H9 (cell line): ENCODE data around the gene TBCK. TPM values are rescaled to one million over a fixed set of nuclear protein-coding genes. Genes with fewer than 3 reads are reported as not detected.

Experiments used
- DNase-seq: peaks from one replicate; pipeline ENCODE4 v3.0.0-alpha.2; 2017
- H2AFZ ChIP-seq: one replicate; pipeline ENCODE4 v1.6.1; 2013; ENCODE audit warnings: mild to moderate bottlenecking, low read length, control low read depth, moderate library complexity
- H2AK5ac ChIP-seq: 2 replicates; pipeline ENCODE4 v1.6.1; 2013; ENCODE audit warnings: low read length, control low read depth, mixed read lengths; ENCODE audit not compliant: insufficient read length
- H2BK120ac ChIP-seq: one replicate; pipeline ENCODE4 v1.6.1; 2013; ENCODE audit warnings: low read depth, mild to moderate bottlenecking, low read length, control low read depth, inconsistent platforms; ENCODE audit not compliant: poor library complexity, severe bottlenecking
- H2BK12ac ChIP-seq: 2 replicates; pipeline ENCODE4 v1.6.1; 2013; ENCODE audit warnings: low read length, control low read depth, mixed read lengths, low read depth; ENCODE audit not compliant: insufficient read length
- H2BK15ac ChIP-seq: 2 replicates; pipeline ENCODE4 v1.6.1; 2013; ENCODE audit warnings: low read depth, low read length, control low read depth
- H2BK20ac ChIP-seq: one replicate; pipeline ENCODE4 v1.6.1; 2013; ENCODE audit warnings: low read depth, mild to moderate bottlenecking, low read length, control low read depth, inconsistent platforms; ENCODE audit not compliant: poor library complexity, severe bottlenecking
- H2BK5ac ChIP-seq: 2 replicates; pipeline ENCODE4 v1.6.1; 2013; ENCODE audit warnings: low read length, control low read depth, mixed read lengths; ENCODE audit not compliant: insufficient read length
- H3K14ac ChIP-seq: 2 replicates; pipeline ENCODE4 v1.6.1; 2013; ENCODE audit warnings: low read length, control low read depth; ENCODE audit not compliant: insufficient read depth
- H3K18ac ChIP-seq: 2 replicates; pipeline ENCODE4 v1.6.1; 2013; ENCODE audit warnings: low read depth, mild to moderate bottlenecking, mixed read lengths, low read length, control low read depth; ENCODE audit not compliant: insufficient read length
- H3K23ac ChIP-seq: 2 replicates; pipeline ENCODE4 v1.6.1; 2013; ENCODE audit warnings: low read length, control low read depth, mixed read lengths, low read depth; ENCODE audit not compliant: insufficient read length
- H3K23me2 ChIP-seq: 2 replicates; pipeline ENCODE4 v1.6.1; 2013; ENCODE audit warnings: low read depth, mild to moderate bottlenecking, mixed read lengths, low read length, control low read depth; ENCODE audit not compliant: insufficient read length, poor library complexity, severe bottlenecking
- H3K27ac ChIP-seq: 2 replicates; pipeline ENCODE4 v1.5.1; 2013; ENCODE audit warnings: low read length, control low read depth, mixed read lengths, low read depth; ENCODE audit not compliant: insufficient read length
- H3K27me3 ChIP-seq: 2 replicates; pipeline ENCODE4 v1.6.1; 2013; ENCODE audit warnings: low read length, control low read depth, inconsistent platforms; ENCODE audit not compliant: insufficient read depth
- H3K4ac ChIP-seq: 2 replicates; pipeline ENCODE4 v1.6.1; 2013; ENCODE audit warnings: low read depth, mild to moderate bottlenecking, control low read depth, inconsistent platforms, low read length, moderate library complexity
- H3K4me1 ChIP-seq: 2 replicates; pipeline ENCODE4 v1.6.1; 2013; ENCODE audit warnings: low read length, control low read depth, inconsistent platforms; ENCODE audit not compliant: insufficient read depth
- H3K4me2 ChIP-seq: 2 replicates; pipeline ENCODE4 v1.6.1; 2013; ENCODE audit warnings: low read length, control low read depth, mixed read lengths; ENCODE audit not compliant: insufficient read length, insufficient read depth
- H3K56ac ChIP-seq: 2 replicates; pipeline ENCODE4 v1.6.1; 2013; ENCODE audit warnings: low read depth, mild to moderate bottlenecking, mixed read lengths, low read length, control low read depth; ENCODE audit not compliant: insufficient read length
- H3K79me1 ChIP-seq: 2 replicates; pipeline ENCODE4 v1.6.1; 2013; ENCODE audit warnings: low read depth, mild to moderate bottlenecking, moderate library complexity, low read length, control low read depth, inconsistent platforms; ENCODE audit not compliant: insufficient read depth, poor library complexity, severe bottlenecking
- H3K79me2 ChIP-seq: 2 replicates; pipeline ENCODE4 v1.6.1; 2013; ENCODE audit warnings: low read length, control low read depth, inconsistent platforms; ENCODE audit not compliant: insufficient read depth
- H3K9ac ChIP-seq: 2 replicates; pipeline ENCODE4 v1.6.1; 2013; ENCODE audit warnings: low read length, control low read depth, mixed read lengths; ENCODE audit not compliant: insufficient read length; ENCODE audit errors: extremely low read depth
- H3K9me3 ChIP-seq: one replicate; pipeline ENCODE4 v1.6.1; 2013; ENCODE audit warnings: low read depth, low read length, inconsistent platforms; ENCODE audit not compliant: control insufficient read depth
- H3T11ph ChIP-seq: one replicate; pipeline ENCODE4 v1.6.1; 2013; ENCODE audit warnings: mild to moderate bottlenecking, low read length, control low read depth, inconsistent platforms
- H4K20me1 ChIP-seq: one replicate; pipeline ENCODE4 v1.6.1; 2013; ENCODE audit not compliant: control insufficient read depth, insufficient read length, insufficient read depth
- H4K5ac ChIP-seq: 2 replicates; pipeline ENCODE4 v1.6.1; 2013; ENCODE audit warnings: low read depth, mild to moderate bottlenecking, mixed read lengths, low read length, control low read depth; ENCODE audit not compliant: insufficient read length
- H4K8ac ChIP-seq: replicated peaks from 2 replicates; pipeline ENCODE4 v1.6.1; 2013; ENCODE audit warnings: low read length, control low read depth, mixed read lengths, low read depth; ENCODE audit not compliant: insufficient read length
- H4K91ac ChIP-seq: 2 replicates; pipeline ENCODE4 v1.6.1; 2013; ENCODE audit warnings: low read depth, mild to moderate bottlenecking, moderate library complexity, mixed read lengths, low read length, control low read depth; ENCODE audit not compliant: insufficient read length
- H3K27ac Mint-ChIP-seq, 3 experiments: 2 replicates in 2 of 3; 3 replicates in 1 of 3; pipeline ENCODE4 v1.8.0; 2020 to 2021; ENCODE audit warnings: mixed read lengths in 3 of 3, mild to moderate bottlenecking in 1 of 3, moderate library complexity in 1 of 3
- H3K27me3 Mint-ChIP-seq: 2 replicates; pipeline ENCODE4 v1.8.0; 2021; ENCODE audit warnings: low read depth, mild to moderate bottlenecking, moderate library complexity, mixed read lengths
- H3K36me3 Mint-ChIP-seq, 3 experiments: 2 replicates in 2 of 3; 3 replicates in 1 of 3; pipeline ENCODE4 v1.8.0; 2020 to 2021; ENCODE audit warnings: low read depth in 3 of 3, mixed read lengths in 3 of 3; ENCODE audit not compliant: insufficient read depth in 1 of 3
- H3K4me1 Mint-ChIP-seq, 2 experiments: 2 replicates each; pipeline ENCODE4 v1.8.0; 2020; ENCODE audit warnings: mixed read lengths in 2 of 2
- H3K4me3 Mint-ChIP-seq, 2 experiments: 2 replicates in 1 of 2; 3 replicates in 1 of 2; pipeline ENCODE4 v1.8.0; 2020 to 2021; ENCODE audit warnings: mild to moderate bottlenecking in 2 of 2, mixed read lengths in 2 of 2, moderate library complexity in 1 of 2
- H3K9me3 Mint-ChIP-seq, 2 experiments: 2 replicates in 1 of 2; 3 replicates in 1 of 2; pipeline ENCODE4 v1.8.0; 2020; ENCODE audit warnings: mild to moderate bottlenecking in 2 of 2, mixed read lengths in 2 of 2, moderate library complexity in 1 of 2
- CTCF ChIP-seq: fragments of 200-600 bp; sonication (generic); conservative IDR thresholded peaks from 3 replicates; pipeline ENCODE4 v1.8.0; 2021; ENCODE audit warnings: antibody characterized with exemption, mild to moderate bottlenecking
- WGBS: extraction: QIAGEN DNeasy Blood & Tissue Kit; methylation state at CpG from one replicate; pipeline ENCODE4 v1.1.7; 2013; ENCODE audit warnings: missing lambda C conversion rate, low lambda C conversion rate, mixed read lengths; ENCODE audit not compliant: insufficient read length; ENCODE audit errors: extremely low coverage; 5-methylcytosine and 5-hydroxymethylcytosine counted together
- total RNA-seq: library from RNA; stranded (reverse); gene quantifications from 2 replicates; pipeline ENCODE4 v1.2.1, GENCODE V29; 2021

The TBCK gene
- total RNA-seq, 1 experiment from 2014 or later: 22.1 TPM

- no peak overlapping the region for H4K8ac ChIP-seq
- Mint-ChIP-seq H3K27ac (no peak overlapping the region), H3K36me3 (no peaks in the 10 kb centered on the region), H3K4me3 (no peak overlapping the region), H3K9me3 (no peaks in the 10 kb centered on the region), H3K4me1 (peaks cover 5 to 7% of the 10 kb centered on the region in 2 experiments), H3K27me3 (no peaks in the 10 kb centered on the region)
- H3K9me3 ChIP-seq: no peaks in the 10 kb centered on the region
- H3K23ac ChIP-seq: no peak overlapping the region
- no peak overlapping the region for H2BK15ac ChIP-seq
- H3K14ac ChIP-seq: no peak overlapping the region
- H2BK5ac ChIP-seq: no peak overlapping the region
- no peak overlapping the region for H3K27ac ChIP-seq
- no peak overlapping the region for H3K9ac ChIP-seq
- no peak overlapping the region for H2BK20ac ChIP-seq
- H3K27me3 ChIP-seq: no peaks in the 10 kb centered on the region
- WGBS: no CpG with 5 or more reads among the region's 2 CpGs
- no peak overlapping the region for H2BK120ac ChIP-seq
- no peaks in the 10 kb centered on the region for H3K79me1 ChIP-seq
- no peaks in the 10 kb centered on the region for H3K79me2 ChIP-seq
- no peak for DNase-seq
- H3K4me2 ChIP-seq: no peak overlapping the region
- no peak overlapping the region for H4K91ac ChIP-seq
- no peak overlapping the region for H3K56ac ChIP-seq
- H2BK12ac ChIP-seq: no peak overlapping the region
- no peaks in the 10 kb centered on the region for H3K23me2 ChIP-seq
- H3T11ph ChIP-seq: no peak overlapping the region
- no peak for TF ChIP-seq CTCF
- H3K4ac ChIP-seq: no peak overlapping the region
- H2AK5ac ChIP-seq: no peak overlapping the region
- H2AFZ ChIP-seq: no peak overlapping the region
- no peaks in the 10 kb centered on the region for H4K20me1 ChIP-seq
- no peaks in the 10 kb centered on the region for H3K4me1 ChIP-seq
- H3K18ac ChIP-seq: no peak overlapping the region
- H4K5ac ChIP-seq: no peak overlapping the region
Observed at GRCh38 chr4:106263594-106264330, 52.2 kb downstream of the TBCK start.
